Suprapubic skin (tissue), 4 donors: ENCODE results near the gene FCN2.

Source experiments
- CTCF ChIP-seq, 2 donors: fragments of 200-600 bp in 1 of 2; fragments of 450-650 bp in 1 of 2; sonication (generic) in 1 of 2; IDR thresholded peaks; one replicate each; pipeline ENCODE4 v1.5.1; 2016 to 2019; ENCODE audit warnings: antibody characterized with exemption in 2 of 2, mild to moderate bottlenecking in 1 of 2, moderate library complexity in 1 of 2
- EP300 ChIP-seq: sonication (generic); formaldehyde crosslinking; IDR thresholded peaks from one replicate; pipeline ENCODE4 v1.6.1; 2017; ENCODE audit warnings: antibody characterized with exemption
- POLR2A ChIP-seq, 2 donors: fragments of 450-650 bp; IDR thresholded peaks; one replicate each; pipeline ENCODE4 v1.6.1; 2017; ENCODE audit warnings: antibody characterized with exemption in 2 of 2, mild to moderate bottlenecking in 2 of 2, moderate library complexity in 2 of 2
- POLR2AphosphoS5 ChIP-seq, 3 donors: sonication (generic); formaldehyde crosslinking; IDR thresholded peaks; one replicate each; pipeline ENCODE4 v1.6.1; 2017; ENCODE audit warnings: antibody characterized with exemption in 3 of 3

- no peak for TF ChIP-seq POLR2AphosphoS5 (IDR thresholded peaks at IDR 0.05)
- no peak for TF ChIP-seq CTCF (IDR thresholded peaks at IDR 0.05)
- TF ChIP-seq POLR2A (IDR thresholded peaks at IDR 0.05), result no peak
- TF ChIP-seq EP300, result no peak
Observed at GRCh38 chr9:134891713-134892112, 11.1 kb downstream of the FCN2 start.
